Measurements from ENCODE around the gene SLC25A18. TPM values are rescaled to one million over a fixed set of nuclear protein-coding genes. Genes with fewer than 3 reads are reported as not detected.

Gene SLC25A18
- total and polyA plus RNA-seq, 2 of the 8 experiments (the other 6 are each of a cell fraction or from before 2014, with no cell fraction given): 2.8 to 2.9 TPM

- WGBS, 2 experiments (ENCODE audit: extremely low coverage in 1 of 2, insufficient coverage in 1 of 2, insufficient read length in 1 of 2, insufficient replicate concordance in 2 of 2, low coverage in 1 of 2, low lambda C conversion rate in 2 of 2, missing lambda C conversion rate in 1 of 2): 93% methylated on average over 5 of the region's 5 CpGs; no CpG with 5 or more reads in 1 of the 2 experiments
- Histone ChIP-seq H3K79me1 (ENCODE audit: low read depth, low read length) (no peaks in the 10 kb centered on the region; the same call in 1 of the 2 replicates), H3K23ac (ENCODE audit: insufficient read length) (no peak overlapping the region), H4K20me1 (replicated peaks in 1 of 2; ENCODE audit: control insufficient read depth in 1 of 2, insufficient read depth in 2 of 2, low read length in 2 of 2) (peaks cover 0 to 2% of the 10 kb centered on the region in 2 experiments), H2BK120ac (replicated peaks; ENCODE audit: low read depth, low read length) (no peak overlapping the region), H3K79me2 (ENCODE audit: control insufficient read depth in 1 of 2, insufficient read depth in 2 of 2, low read length in 2 of 2) (peaks cover 0 to under 1% of the 10 kb centered on the region in 2 experiments; a peak in 1 of 4 replicates), H3K9me3 (ENCODE audit: insufficient read depth in 2 of 2, low read depth in 1 of 2, low read length in 1 of 2) (no peaks in the 10 kb centered on the region), H3K4me1 (replicated peaks in 1 of 4; ENCODE audit: control insufficient read depth in 3 of 4, insufficient read depth in 4 of 4, low read length in 3 of 4) (peaks cover 0 to 7% (median 4%) of the 10 kb centered on the region in 4 experiments; a peak in 3 of 7 replicates), H2BK5ac (ENCODE audit: low read depth, low read length) (peak overlapping the region; percentile 47), H3K27ac (ENCODE audit: low read depth, low read length) (no peak overlapping the region), H4K91ac (replicated peaks; ENCODE audit: insufficient read length, low read length) (no peak overlapping the region), H2AFZ (ENCODE audit: low read length) (no peak overlapping the region), H3K9ac (replicated peaks in 1 of 4; ENCODE audit: extremely low read depth in 1 of 4, low read depth in 3 of 4, low read length in 3 of 4) (no peak overlapping the region), H4K8ac (ENCODE audit: extremely low read depth, insufficient read depth, low read length) (no peak overlapping the region; the same call in 1 of the 2 replicates), H2BK12ac (ENCODE audit: low read depth, low read length) (no peak overlapping the region), H2BK15ac (ENCODE audit: low read length) (no peak overlapping the region), H3K4me2 (ENCODE audit: insufficient read depth in 1 of 2, low read depth in 2 of 2, low read length in 2 of 2) (no peak overlapping the region), H3K18ac (ENCODE audit: extremely low read depth, low read length) (no peak overlapping the region), H3K56ac (replicated peaks; ENCODE audit: insufficient read length, low read depth, low read length) (no peak overlapping the region), H3K36me3 (ENCODE audit: control insufficient read depth in 2 of 4, insufficient read depth in 4 of 4, low read length in 3 of 4) (peaks cover 14 to 46% (median 21%) of the 10 kb centered on the region in 4 experiments; a peak in 7 of 8 replicates), H3K14ac (ENCODE audit: insufficient read length) (no peak overlapping the region), H3K27me3 (replicated peaks in 1 of 4; ENCODE audit: control insufficient read depth in 3 of 4, extremely low read depth in 1 of 4, insufficient read depth in 3 of 4, low read length in 3 of 4) (no peaks in the 10 kb centered on the region), H2BK20ac (ENCODE audit: low read length) (no peak overlapping the region), H4K5ac (ENCODE audit: insufficient read length, low read depth, low read length) (no peak overlapping the region), H3K4ac (replicated peaks; ENCODE audit: insufficient read length, low read depth, low read length) (no peak overlapping the region), H3K4me3 (ENCODE audit: extremely low read depth in 1 of 4, insufficient read depth in 2 of 4, low read depth in 3 of 4, low read length in 4 of 4) (no peak overlapping the region), H2AK5ac (ENCODE audit: low read depth, low read length) (no peak overlapping the region), H3K23me2 (ENCODE audit: low read depth, low read length) (no peaks in the 10 kb centered on the region; the same call in 1 of the 2 replicates)
- ChIA-PET POLR2A (ENCODE audit: partially characterized antibody) (interaction anchor here (0.7 kb wide), 1 partner anchor 27 kb away, joined by 3 read pairs; no protein-coding TSS in a partner anchor), CTCF (ENCODE audit: partially characterized antibody) (interaction anchor here (1.0 to 1.3 kb wide), 5 partner anchors 20 to 405 kb away, joined by 3 read pairs; partner anchors contain the start of gene BCL2L13)
- no peak for DNase-seq (ENCODE audit: low read depth in 1 of 2, low spot score in 2 of 2)
- FAIRE-seq: no peak
- TF ChIP-seq PHF8 (conservative IDR thresholded peaks at IDR 0.05; ENCODE audit: low read depth, low read length): no peak
- no peak for TF ChIP-seq RFX5 (IDR thresholded peaks at IDR 0.05; ENCODE audit: borderline replicate concordance, low read depth, low read length)
- TF ChIP-seq BCL11A (IDR thresholded peaks at IDR 0.05; ENCODE audit: low read depth in 2 of 2, low read length in 2 of 2): no peak
- TF ChIP-seq TAF1 (IDR thresholded peaks at IDR 0.05; ENCODE audit: low read depth, low read length): no peak
- no peak for TF ChIP-seq ATF2 (IDR thresholded peaks at IDR 0.05; ENCODE audit: low read length)
- TF ChIP-seq BRCA1 (IDR thresholded peaks at IDR 0.05; ENCODE audit: low read depth, low read length): no peak
- no peak for TF ChIP-seq RNF2 (IDR thresholded peaks at IDR 0.05; ENCODE audit: borderline replicate concordance, low read depth, low read length, missing control alignments, poor library complexity, severe bottlenecking)
- TF ChIP-seq CTCF (IDR thresholded peaks at IDR 0.05; ENCODE audit: control extremely low read depth in 1 of 3, insufficient read depth in 1 of 3, low read depth in 1 of 3, low read length in 3 of 3): no peak
Observed at GRCh38 chr22:17536269-17536668, 27.0 kb upstream of the SLC25A18 start.
